Testis (tissue), 3 donors: ENCODE results near the gene GPR149. TPM values are rescaled to one million over a fixed set of nuclear protein-coding genes. Genes with fewer than 3 reads are reported as not detected.

Experiments
- DNase-seq: peaks from one replicate; pipeline ENCODE4 v3.0.0-alpha.2; 2019
- H3K27ac ChIP-seq, 2 donors: fragments of 200-600 bp; sonication (generic); one replicate each; pipeline ENCODE4 v1.5.1; 2019
- H3K27me3 ChIP-seq: fragments of 200-600 bp; sonication (generic); one replicate; pipeline ENCODE4 v1.5.1; 2019
- H3K36me3 ChIP-seq: fragments of 200-600 bp; sonication (generic); one replicate; pipeline ENCODE4 v1.5.1; 2017; ENCODE audit warnings: low read depth; ENCODE audit errors: missing control alignments
- H3K4me1 ChIP-seq: fragments of 200-600 bp; sonication (generic); one replicate; pipeline ENCODE4 v1.5.1; 2019
- H3K4me3 ChIP-seq, 2 donors: fragments of 200-600 bp; sonication (generic); one replicate each; pipeline ENCODE4 v1.5.1; 2017 to 2019
- H3K9me3 ChIP-seq: fragments of 200-600 bp; sonication (generic); one replicate; pipeline ENCODE4 v1.5.1; 2017
- POLR2A ChIP-seq: fragments of 450-650 bp; IDR thresholded peaks from one replicate; pipeline ENCODE4 v1.6.1; 2017; ENCODE audit warnings: antibody characterized with exemption, mild to moderate bottlenecking, moderate library complexity
- WGBS, 2 donors: methylation state at CpG; one replicate each; pipeline ENCODE4 v1.1.5; 2018; 5-methylcytosine and 5-hydroxymethylcytosine counted together
- intact Hi-C: fragments of 100-400 bp; cut with DNase I; formaldehyde crosslinking; loops from one replicate; pipeline ENCODE4 v1.15.1; 2023; ENCODE audit warnings: low total_unique reads
- polyA plus RNA-seq: library from polyadenylated mRNA; stranded (reverse); fragments of 350-450 nt; fragmentation: Illumina TruSeq; extraction: RNeasy Lipid Tissue Mini Kit (QIAGEN cat#74804); gene quantifications from one replicate; pipeline ENCODE4 v1.2.3, GENCODE V29; 2014; ENCODE audit warnings: low read depth, low replicate concordance; ENCODE audit not compliant: insufficient read depth
- total RNA-seq, 2 donors: library from RNA; depleted of rRNA; stranded (reverse); fragments of >200 nt; gene quantifications; one replicate each; pipeline ENCODE4 v1.2.3, GENCODE V29; 2016
- TF ChIP-seq, protein P1 (sequence below), 3 experiments: fragments of 450-650 bp in 2 of 3; fragments of 200-600 bp in 1 of 3; sonication (generic) in 1 of 3; IDR thresholded peaks; one replicate each; pipeline ENCODE4 v1.5.1; 2016 to 2019; ENCODE audit warnings: antibody characterized with exemption in 3 of 3, mild to moderate bottlenecking in 2 of 3, moderate library complexity in 1 of 3

The GPR149 gene
- total and polyA plus RNA-seq, 3 donors from 2014 or later: 0.31 to 0.61 (median 0.37) TPM

DNA sequence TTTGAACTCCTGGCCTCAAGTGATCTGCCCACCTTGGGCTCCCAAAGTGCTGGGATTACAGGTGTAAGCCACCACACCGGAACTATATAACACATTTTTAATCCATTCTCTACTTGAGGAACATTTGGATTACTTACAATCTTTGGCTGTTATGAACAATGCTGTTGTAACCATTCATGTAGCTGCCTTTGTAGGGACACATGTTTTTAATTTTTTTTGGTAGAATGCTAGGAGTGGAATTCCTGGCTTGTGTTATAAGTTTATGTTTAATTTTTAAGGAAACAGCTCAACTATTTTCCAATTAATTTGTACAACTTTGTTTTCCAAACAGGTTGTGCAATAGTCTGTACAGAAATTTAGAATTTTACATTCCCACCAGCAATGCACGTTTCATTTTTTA, 51.7 kb downstream of the GPR149 start:
- 87 to 89% methylated on average over 2 of the region's 2 CpGs for WGBS, 2 donors
- TF ChIP-seq POLR2A: no peak
- TF ChIP-seq, protein P1, sequence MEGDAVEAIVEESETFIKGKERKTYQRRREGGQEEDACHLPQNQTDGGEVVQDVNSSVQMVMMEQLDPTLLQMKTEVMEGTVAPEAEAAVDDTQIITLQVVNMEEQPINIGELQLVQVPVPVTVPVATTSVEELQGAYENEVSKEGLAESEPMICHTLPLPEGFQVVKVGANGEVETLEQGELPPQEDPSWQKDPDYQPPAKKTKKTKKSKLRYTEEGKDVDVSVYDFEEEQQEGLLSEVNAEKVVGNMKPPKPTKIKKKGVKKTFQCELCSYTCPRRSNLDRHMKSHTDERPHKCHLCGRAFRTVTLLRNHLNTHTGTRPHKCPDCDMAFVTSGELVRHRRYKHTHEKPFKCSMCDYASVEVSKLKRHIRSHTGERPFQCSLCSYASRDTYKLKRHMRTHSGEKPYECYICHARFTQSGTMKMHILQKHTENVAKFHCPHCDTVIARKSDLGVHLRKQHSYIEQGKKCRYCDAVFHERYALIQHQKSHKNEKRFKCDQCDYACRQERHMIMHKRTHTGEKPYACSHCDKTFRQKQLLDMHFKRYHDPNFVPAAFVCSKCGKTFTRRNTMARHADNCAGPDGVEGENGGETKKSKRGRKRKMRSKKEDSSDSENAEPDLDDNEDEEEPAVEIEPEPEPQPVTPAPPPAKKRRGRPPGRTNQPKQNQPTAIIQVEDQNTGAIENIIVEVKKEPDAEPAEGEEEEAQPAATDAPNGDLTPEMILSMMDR (IDR thresholded peaks at IDR 0.05): no peak

DNA sequence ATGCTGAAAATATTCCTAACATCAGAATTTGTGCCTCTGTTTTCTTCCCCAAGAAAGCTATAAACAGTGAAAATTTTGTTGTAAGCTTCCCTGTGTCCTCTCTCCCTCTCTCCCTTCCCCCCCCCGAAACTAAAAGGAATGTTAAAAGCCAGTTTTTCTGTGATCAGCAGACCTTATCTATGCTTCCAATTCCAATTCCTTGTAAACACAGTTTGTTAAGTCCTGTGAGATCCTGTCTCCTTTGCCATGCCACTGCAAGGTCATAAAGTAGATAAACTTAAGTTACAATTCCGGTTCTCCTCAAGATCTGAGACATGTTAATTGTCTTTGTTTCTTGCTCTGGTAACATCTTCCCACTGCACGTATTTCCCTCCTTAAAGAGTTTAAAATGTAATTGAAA, 62.8 kb downstream of the GPR149 start:
- H3K36me3 ChIP-seq: no peaks in the 10 kb centered on the region
- no peaks in the 10 kb centered on the region for H3K27me3 ChIP-seq
- WGBS, 2 donors: 8 to 9% methylated on average over 3 of the region's 3 CpGs
- H3K4me1 ChIP-seq: no peaks in the 10 kb centered on the region
- H3K4me3 ChIP-seq: no peak overlapping the region
- no peaks in the 10 kb centered on the region for H3K9me3 ChIP-seq
- H3K27ac ChIP-seq: no peak overlapping the region
- intact Hi-C loops: no loop called here
- no peak for TF ChIP-seq POLR2A
- TF ChIP-seq, protein P1 (IDR thresholded peaks at IDR 0.05): no peak
- no peak for DNase-seq

More for the DNA sequence above, 51.7 kb downstream of the GPR149 start:
- H3K4me1 ChIP-seq: no peaks in the 10 kb centered on the region
- no peaks in the 10 kb centered on the region for H3K36me3 ChIP-seq
- no peak for DNase-seq
- H3K27ac ChIP-seq: no peak overlapping the region
- no peaks in the 10 kb centered on the region for H3K27me3 ChIP-seq
- H3K4me3 ChIP-seq: no peak overlapping the region
- intact Hi-C loops: no loop called here
- no peaks in the 10 kb centered on the region for H3K9me3 ChIP-seq

DNA sequence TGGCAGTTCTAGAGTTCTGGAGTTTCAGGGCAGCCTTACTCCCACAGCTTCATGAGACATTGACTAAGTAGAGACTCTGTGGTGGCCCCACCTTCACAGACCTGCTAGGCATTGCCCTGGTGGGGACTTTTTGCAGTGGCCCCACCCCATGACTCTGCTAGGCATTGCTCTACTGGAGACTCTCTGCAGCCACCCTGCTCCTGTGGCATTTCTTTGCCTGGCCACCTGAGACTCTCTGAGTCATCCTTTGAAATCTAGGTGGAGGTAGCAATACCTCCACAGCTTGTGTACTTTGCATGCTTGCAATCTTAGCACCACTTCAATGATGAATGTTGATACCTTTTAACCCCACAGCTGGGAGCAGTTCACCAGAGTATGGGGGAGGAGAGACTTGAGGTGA, 65.1 kb downstream of the GPR149 start:
- Histone ChIP-seq H3K4me1 (no peaks in the 10 kb centered on the region), H3K27ac (no peak overlapping the region), H3K36me3 (no peaks in the 10 kb centered on the region), H3K27me3 (no peaks in the 10 kb centered on the region), H3K4me3 (no peak overlapping the region), H3K9me3 (no peaks in the 10 kb centered on the region)
- intact Hi-C loops: no loop called here
- no peak for DNase-seq
- TF ChIP-seq POLR2A: no peak
- TF ChIP-seq, protein P1 (IDR thresholded peaks at IDR 0.05): no peak

DNA sequence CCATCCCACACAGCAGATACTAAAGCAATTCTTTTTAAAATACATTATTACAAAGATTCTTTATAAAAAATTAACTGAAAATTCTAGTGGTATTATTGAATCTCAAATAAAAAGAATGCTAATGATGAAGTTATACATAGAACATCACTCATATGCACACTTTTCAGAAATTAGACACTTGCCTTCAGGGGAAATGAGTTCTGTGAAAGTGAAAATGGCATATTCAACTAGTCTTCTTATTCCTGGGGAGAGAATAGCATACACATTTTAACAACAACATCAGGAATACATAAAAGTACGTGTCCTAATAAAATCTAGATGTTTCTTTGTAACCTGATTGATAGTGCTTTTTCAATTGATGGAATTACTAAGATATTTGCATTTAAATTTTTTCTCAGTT, 68.9 kb downstream of the GPR149 start:
- Histone ChIP-seq H3K27ac (no peak overlapping the region), H3K36me3 (no peaks in the 10 kb centered on the region), H3K9me3 (no peaks in the 10 kb centered on the region), H3K4me1 (no peaks in the 10 kb centered on the region), H3K27me3 (no peaks in the 10 kb centered on the region), H3K4me3 (no peak overlapping the region)
- no peak for TF ChIP-seq POLR2A
- TF ChIP-seq, protein P1 (IDR thresholded peaks at IDR 0.05): no peak
- no peak for DNase-seq
- 74 to 76% methylated on average over 1 of the region's 1 CpG for WGBS, 2 donors
- intact Hi-C loops: no loop called here

DNA sequence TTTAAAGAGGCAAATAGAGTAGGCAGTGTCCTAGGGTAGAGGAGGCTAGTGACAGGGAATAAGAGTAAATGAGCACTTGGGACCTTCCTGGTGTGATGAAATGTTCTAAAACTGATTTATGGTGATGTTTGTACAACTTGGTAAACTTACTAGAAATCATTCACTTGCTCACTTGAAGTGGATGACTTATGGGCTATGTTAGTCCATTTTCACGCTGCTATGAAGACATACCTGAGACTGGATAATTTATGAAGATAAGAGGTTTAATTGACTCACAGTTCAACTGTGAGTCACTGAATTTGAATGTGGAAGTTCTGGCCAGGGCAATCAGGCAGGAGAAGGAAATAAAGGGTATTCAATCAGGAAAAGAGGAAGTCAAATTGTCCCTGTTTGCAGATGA, 74.0 kb downstream of the GPR149 start:
- 32 to 38% methylated on average over 1 of the region's 1 CpG for WGBS, 2 donors
- Histone ChIP-seq H3K27ac (no peak overlapping the region), H3K27me3 (no peaks in the 10 kb centered on the region), H3K36me3 (no peaks in the 10 kb centered on the region), H3K9me3 (no peaks in the 10 kb centered on the region), H3K4me3 (no peak overlapping the region), H3K4me1 (no peaks in the 10 kb centered on the region)
- no peak for TF ChIP-seq POLR2A
- TF ChIP-seq, protein P1 (IDR thresholded peaks at IDR 0.05): no peak
- intact Hi-C loops: no loop called here
- DNase-seq: no peak
